ENCODE results near the gene PLEKHH1.

PLEKHH1 gene

GRCh38 chr14:67564236-67564635 lies 31.1 kb downstream of the PLEKHH1 start:
- POLR2A ChIA-PET: interaction anchor here (1.1 kb wide), 1 partner anchor 14 kb away, joined by 3 read pairs; no protein-coding TSS in a partner anchor
- DNase-seq: no peak

GRCh38 chr14:67566908-67567307 lies 33.8 kb downstream of the PLEKHH1 start:
- peaks cover 0 to 3% (median 0%) of the 10 kb centered on the region in 5 experiments for H3K27me3 ChIP-seq (replicated peaks in 2 of 5; ENCODE audit: control insufficient read depth in 4 of 5, insufficient read depth in 5 of 5, low read length in 4 of 5)
- ChIA-PET POLR2A (no interaction called here), CTCF (interaction anchor here (0.9 to 13.1 kb wide), 7 partner anchors 11 to 138 kb away, joined by 3 to 238 read pairs (median 4); partner anchors contain the start of gene PLEKHH1)
- H3K36me3 ChIP-seq (ENCODE audit: control insufficient read depth in 4 of 4, insufficient read depth in 4 of 4, low read length in 3 of 4): no peaks in the 10 kb centered on the region
- no peak overlapping the region for H3K4me3 ChIP-seq (ENCODE audit: control insufficient read depth in 1 of 7, extremely low read depth in 1 of 7, insufficient read depth in 4 of 7, low read depth in 2 of 7, low read length in 6 of 7)
- H3K9me3 ChIP-seq (ENCODE audit: control extremely low read depth in 1 of 5, control insufficient read depth in 4 of 5, insufficient read depth in 2 of 5, low read depth in 1 of 5, low read length in 4 of 5): no peaks in the 10 kb centered on the region
- WGBS (ENCODE audit: insufficient coverage): 100% methylated on average over 4 of the region's 6 CpGs
- no peaks in the 10 kb centered on the region for H3K4me1 ChIP-seq (ENCODE audit: control extremely low read depth in 1 of 4, control insufficient read depth in 4 of 4, insufficient read depth in 4 of 4, low read length in 3 of 4)
- DNase-seq: no peak
- no peak overlapping the region for H3K27ac ChIP-seq (ENCODE audit: insufficient read depth in 1 of 2, low read depth in 1 of 2, low read length in 2 of 2, poor library complexity in 1 of 2, severe bottlenecking in 2 of 2)

More at GRCh38 chr14:67564236-67564635, 31.1 kb downstream of the PLEKHH1 start:
- H3K4me1 ChIP-seq (ENCODE audit: control extremely low read depth in 1 of 4, control insufficient read depth in 4 of 4, insufficient read depth in 4 of 4, low read length in 3 of 4): no peaks in the 10 kb centered on the region
- no peaks in the 10 kb centered on the region for H3K9me3 ChIP-seq (ENCODE audit: control extremely low read depth in 1 of 5, control insufficient read depth in 4 of 5, insufficient read depth in 2 of 5, low read depth in 1 of 5, low read length in 4 of 5)
- H3K36me3 ChIP-seq (ENCODE audit: control insufficient read depth in 4 of 4, insufficient read depth in 4 of 4, low read length in 3 of 4): no peaks in the 10 kb centered on the region
- H3K27me3 ChIP-seq (replicated peaks in 2 of 5; ENCODE audit: control insufficient read depth in 4 of 5, insufficient read depth in 5 of 5, low read length in 4 of 5): peaks cover 0 to 3% (median 0%) of the 10 kb centered on the region in 5 experiments
- H3K27ac ChIP-seq (ENCODE audit: insufficient read depth in 1 of 2, low read depth in 1 of 2, low read length in 2 of 2, poor library complexity in 1 of 2, severe bottlenecking in 2 of 2): no peak overlapping the region
- WGBS (ENCODE audit: insufficient coverage): 98% methylated on average over 5 of the region's 5 CpGs
- no peak overlapping the region for H3K4me3 ChIP-seq (ENCODE audit: control insufficient read depth in 1 of 7, extremely low read depth in 1 of 7, insufficient read depth in 4 of 7, low read depth in 2 of 7, low read length in 6 of 7)
- CTCF ChIA-PET: interaction anchor here (2.1 to 13.1 kb wide), 4 partner anchors 8 to 136 kb away, joined by 8 to 238 read pairs (median 94); no protein-coding TSS in a partner anchor

- POLR2A ChIA-PET: no interaction called here
- WGBS (ENCODE audit: insufficient coverage): no CpG with 5 or more reads among the region's 3 CpGs
Observed at GRCh38 chr14:67567654-67568053, 34.6 kb downstream of the PLEKHH1 start.

GRCh38 chr14:67569011-67569650 lies 36.0 kb downstream of the PLEKHH1 start:
- Histone ChIP-seq H3K27me3 (replicated peaks in 2 of 5; ENCODE audit: control insufficient read depth in 4 of 5, insufficient read depth in 5 of 5, low read length in 4 of 5) (peaks cover 0 to 3% (median 0%) of the 10 kb centered on the region in 5 experiments), H3K9me3 (ENCODE audit: control extremely low read depth in 1 of 5, control insufficient read depth in 4 of 5, insufficient read depth in 2 of 5, low read depth in 1 of 5, low read length in 4 of 5) (no peaks in the 10 kb centered on the region), H3K4me1 (ENCODE audit: control extremely low read depth in 1 of 4, control insufficient read depth in 4 of 4, insufficient read depth in 4 of 4, low read length in 3 of 4) (no peaks in the 10 kb centered on the region), H3K27ac (ENCODE audit: insufficient read depth in 1 of 2, low read depth in 1 of 2, low read length in 2 of 2, poor library complexity in 1 of 2, severe bottlenecking in 2 of 2) (no peak overlapping the region), H3K4me3 (ENCODE audit: control insufficient read depth in 1 of 7, extremely low read depth in 1 of 7, insufficient read depth in 4 of 7, low read depth in 2 of 7, low read length in 6 of 7) (no peak overlapping the region), H3K36me3 (ENCODE audit: control insufficient read depth in 4 of 4, insufficient read depth in 4 of 4, low read length in 3 of 4) (no peaks in the 10 kb centered on the region)
- CTCF ChIA-PET: interaction anchor here (1.3 to 13.1 kb wide), 6 partner anchors 13 to 149 kb away, joined by 4 to 238 read pairs (median 86); no protein-coding TSS in a partner anchor
- DNase-seq: peak in 1 of 3 donors; percentile 21
- WGBS (ENCODE audit: insufficient coverage): 96% methylated on average over 8 of the region's 11 CpGs
- POLR2A ChIA-PET: interaction anchor here (1.1 kb wide), 1 partner anchor 43 kb away, joined by 4 read pairs; no protein-coding TSS in a partner anchor

More at GRCh38 chr14:67567654-67568053, 34.6 kb downstream of the PLEKHH1 start:
- Histone ChIP-seq H3K4me3 (ENCODE audit: control insufficient read depth in 1 of 7, extremely low read depth in 1 of 7, insufficient read depth in 4 of 7, low read depth in 2 of 7, low read length in 6 of 7) (no peak overlapping the region), H3K9me3 (ENCODE audit: control extremely low read depth in 1 of 5, control insufficient read depth in 4 of 5, insufficient read depth in 2 of 5, low read depth in 1 of 5, low read length in 4 of 5) (no peaks in the 10 kb centered on the region), H3K27ac (ENCODE audit: insufficient read depth in 1 of 2, low read depth in 1 of 2, low read length in 2 of 2, poor library complexity in 1 of 2, severe bottlenecking in 2 of 2) (no peak overlapping the region), H3K27me3 (replicated peaks in 2 of 5; ENCODE audit: control insufficient read depth in 4 of 5, insufficient read depth in 5 of 5, low read length in 4 of 5) (peaks cover 0 to 3% (median 0%) of the 10 kb centered on the region in 5 experiments), H3K4me1 (ENCODE audit: control extremely low read depth in 1 of 4, control insufficient read depth in 4 of 4, insufficient read depth in 4 of 4, low read length in 3 of 4) (no peaks in the 10 kb centered on the region), H3K36me3 (ENCODE audit: control insufficient read depth in 4 of 4, insufficient read depth in 4 of 4, low read length in 3 of 4) (no peaks in the 10 kb centered on the region)
- no peak for DNase-seq
- CTCF ChIA-PET: interaction anchor here (0.9 to 13.1 kb wide), 7 partner anchors 12 to 139 kb away, joined by 3 to 238 read pairs (median 9); partner anchors contain the start of gene PLEKHH1

- no peak overlapping the region for H3K4me3 ChIP-seq (ENCODE audit: control insufficient read depth in 1 of 7, extremely low read depth in 1 of 7, insufficient read depth in 4 of 7, low read depth in 2 of 7, low read length in 6 of 7)
- ChIA-PET CTCF (interaction anchor here (0.9 to 13.1 kb wide), 11 partner anchors 8 to 149 kb away, joined by 4 to 238 read pairs (median 17); partner anchors contain the start of gene PLEKHH1), POLR2A (interaction anchor here (1.1 kb wide), 1 partner anchor 44 kb away, joined by 4 read pairs; no protein-coding TSS in a partner anchor)
- no CpG with 5 or more reads among the region's 4 CpGs for WGBS (ENCODE audit: insufficient coverage)
- H3K4me1 ChIP-seq (ENCODE audit: control extremely low read depth in 1 of 4, control insufficient read depth in 4 of 4, insufficient read depth in 4 of 4, low read length in 3 of 4): no peaks in the 10 kb centered on the region
- H3K27ac ChIP-seq (ENCODE audit: insufficient read depth in 1 of 2, low read depth in 1 of 2, low read length in 2 of 2, poor library complexity in 1 of 2, severe bottlenecking in 2 of 2): no peak overlapping the region
- DNase-seq: no peak
- no peaks in the 10 kb centered on the region for H3K9me3 ChIP-seq (ENCODE audit: control extremely low read depth in 1 of 5, control insufficient read depth in 4 of 5, insufficient read depth in 2 of 5, low read depth in 1 of 5, low read length in 4 of 5)
- H3K36me3 ChIP-seq (ENCODE audit: control insufficient read depth in 4 of 4, insufficient read depth in 4 of 4, low read length in 3 of 4): no peaks in the 10 kb centered on the region
- peaks cover 0 to 5% (median 0%) of the 10 kb centered on the region in 5 experiments for H3K27me3 ChIP-seq (replicated peaks in 2 of 5; ENCODE audit: control insufficient read depth in 4 of 5, insufficient read depth in 5 of 5, low read length in 4 of 5)
Observed at GRCh38 chr14:67569651-67570290, 36.7 kb downstream of the PLEKHH1 start.

- no peaks in the 10 kb centered on the region for H3K36me3 ChIP-seq (ENCODE audit: control insufficient read depth in 4 of 4, insufficient read depth in 4 of 4, low read length in 3 of 4)
- WGBS (ENCODE audit: insufficient coverage): 83% methylated on average over 3 of the region's 7 CpGs
- no peak for DNase-seq
- H3K27me3 ChIP-seq (replicated peaks in 2 of 5; ENCODE audit: control insufficient read depth in 4 of 5, insufficient read depth in 5 of 5, low read length in 4 of 5): peaks cover 0 to 5% (median 0%) of the 10 kb centered on the region in 5 experiments
- no peak overlapping the region for H3K4me3 ChIP-seq (ENCODE audit: control insufficient read depth in 1 of 7, extremely low read depth in 1 of 7, insufficient read depth in 4 of 7, low read depth in 2 of 7, low read length in 6 of 7)
- H3K9me3 ChIP-seq (ENCODE audit: control extremely low read depth in 1 of 5, control insufficient read depth in 4 of 5, insufficient read depth in 2 of 5, low read depth in 1 of 5, low read length in 4 of 5): no peaks in the 10 kb centered on the region
- CTCF ChIA-PET: interaction anchor here (0.9 to 13.1 kb wide), 15 partner anchors 8 to 150 kb away, joined by 3 to 238 read pairs (median 11); partner anchors contain the start of gene PLEKHH1
- POLR2A ChIA-PET: no interaction called here
- no peaks in the 10 kb centered on the region for H3K4me1 ChIP-seq (ENCODE audit: control extremely low read depth in 1 of 4, control insufficient read depth in 4 of 4, insufficient read depth in 4 of 4, low read length in 3 of 4)
- H3K27ac ChIP-seq (ENCODE audit: insufficient read depth in 1 of 2, low read depth in 1 of 2, low read length in 2 of 2, poor library complexity in 1 of 2, severe bottlenecking in 2 of 2): no peak overlapping the region
Observed at GRCh38 chr14:67570453-67570852, 37.4 kb downstream of the PLEKHH1 start.
